OCI-LY7 (cell line): ENCODE measurements around the gene COMP.

ENCODE experiments used
- EZH2phosphoT487 ChIP-seq: fragments of 200-600 bp; sonication (generic); IDR thresholded peaks from 2 replicates; pipeline ENCODE4 v1.6.1; 2018; ENCODE audit warnings: low read depth, borderline replicate concordance, mild to moderate bottlenecking, mixed run types, antibody characterized with exemption, low read length, moderate library complexity, mixed read lengths
- TF ChIP-seq, protein P1 (sequence below): fragments of 200-600 bp; sonication (generic); conservative IDR thresholded peaks from 2 replicates; pipeline ENCODE4 v1.5.1; 2014; ENCODE audit warnings: mild to moderate bottlenecking, antibody characterized with exemption, low read length, moderate library complexity, mixed read lengths

DNA sequence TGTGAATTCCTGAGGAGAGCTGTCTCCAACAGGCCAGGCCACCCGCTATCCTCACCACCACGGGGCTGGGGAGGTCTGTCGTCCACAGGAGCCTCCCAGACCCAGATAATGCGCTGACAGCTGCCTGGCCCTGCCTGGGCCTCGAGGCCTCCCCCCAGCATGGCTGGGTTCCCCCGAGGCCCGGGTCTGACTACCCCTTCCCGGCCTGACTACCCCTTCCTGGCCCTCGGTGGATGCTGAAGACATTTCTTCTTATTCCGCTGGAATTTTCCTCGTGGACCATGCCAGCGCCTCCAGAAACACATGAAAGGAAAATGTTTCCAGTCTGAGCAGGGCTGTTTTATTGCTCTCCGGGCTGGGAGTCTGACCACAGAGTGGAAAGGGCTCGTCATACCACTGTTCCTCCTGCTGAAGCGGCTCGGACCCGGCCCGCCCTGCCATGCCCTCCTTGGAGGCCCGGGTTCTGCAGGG, 16.8 kb upstream of the COMP start:
- TF ChIP-seq, protein P1, sequence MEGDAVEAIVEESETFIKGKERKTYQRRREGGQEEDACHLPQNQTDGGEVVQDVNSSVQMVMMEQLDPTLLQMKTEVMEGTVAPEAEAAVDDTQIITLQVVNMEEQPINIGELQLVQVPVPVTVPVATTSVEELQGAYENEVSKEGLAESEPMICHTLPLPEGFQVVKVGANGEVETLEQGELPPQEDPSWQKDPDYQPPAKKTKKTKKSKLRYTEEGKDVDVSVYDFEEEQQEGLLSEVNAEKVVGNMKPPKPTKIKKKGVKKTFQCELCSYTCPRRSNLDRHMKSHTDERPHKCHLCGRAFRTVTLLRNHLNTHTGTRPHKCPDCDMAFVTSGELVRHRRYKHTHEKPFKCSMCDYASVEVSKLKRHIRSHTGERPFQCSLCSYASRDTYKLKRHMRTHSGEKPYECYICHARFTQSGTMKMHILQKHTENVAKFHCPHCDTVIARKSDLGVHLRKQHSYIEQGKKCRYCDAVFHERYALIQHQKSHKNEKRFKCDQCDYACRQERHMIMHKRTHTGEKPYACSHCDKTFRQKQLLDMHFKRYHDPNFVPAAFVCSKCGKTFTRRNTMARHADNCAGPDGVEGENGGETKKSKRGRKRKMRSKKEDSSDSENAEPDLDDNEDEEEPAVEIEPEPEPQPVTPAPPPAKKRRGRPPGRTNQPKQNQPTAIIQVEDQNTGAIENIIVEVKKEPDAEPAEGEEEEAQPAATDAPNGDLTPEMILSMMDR: no peak
- no peak for TF ChIP-seq EZH2phosphoT487
